HUES6 (cell line): Measurements from ENCODE around the gene OR7D4.
"Not testable (repeated sequence)": the region's sequence is repeated elsewhere in the genome, so short reads cannot be mapped to it uniquely, and the experiment has no call there.

ENCODE experiments used
- H3K27ac ChIP-seq: 2 replicates; pipeline ENCODE4 v1.7.0; 2013; ENCODE audit warnings: low read depth, mild to moderate bottlenecking, low read length, inconsistent platforms
- H3K27me3 ChIP-seq: 2 replicates; pipeline ENCODE4 v1.6.1; 2013; ENCODE audit warnings: low read length; ENCODE audit not compliant: control insufficient read depth, insufficient read depth
- H3K36me3 ChIP-seq: 2 replicates; pipeline ENCODE4 v1.6.1; 2013; ENCODE audit warnings: low read length; ENCODE audit not compliant: control insufficient read depth, insufficient read depth
- H3K4me1 ChIP-seq: 2 replicates; pipeline ENCODE4 v1.6.1; 2013; ENCODE audit warnings: low read length; ENCODE audit not compliant: control insufficient read depth, insufficient read depth
- H3K4me3 ChIP-seq: 2 replicates; pipeline ENCODE4 v1.5.1; 2013; ENCODE audit warnings: low read depth, low read length
- H3K9ac ChIP-seq: one replicate; pipeline ENCODE4 v1.6.1; 2013; ENCODE audit warnings: mild to moderate bottlenecking, low read length
- H3K9me3 ChIP-seq: 2 replicates; pipeline ENCODE4 v1.6.1; 2013; ENCODE audit warnings: low read depth, low read length; ENCODE audit not compliant: control insufficient read depth, insufficient read depth

The OR7D4 gene

GRCh38 chr19:9219489-9219888, at the start of gene OR7D4:
Gene OR7D4, minus strand, starts transcription at chr19:9219589. Its CDS starts 4,752 bp downstream, at chr19:9214837.
- H3K27ac ChIP-seq, result no peak within 1 kb of the TSS
- peaks cover 38% of the 10 kb centered on the region; the same call in 1 of the 2 replicates for H3K9me3 ChIP-seq
- no peaks in the 10 kb centered on the region for H3K4me1 ChIP-seq
- H3K36me3 ChIP-seq, result no peaks in the 10 kb centered on the region
- H3K9ac ChIP-seq, result no peak within 1 kb of the TSS
- no peaks in the 10 kb centered on the region for H3K27me3 ChIP-seq
- H3K4me3 ChIP-seq, result no peak within 1 kb of the TSS

- H3K9me3 ChIP-seq, result peaks cover 47% of the 10 kb centered on the region; the same call in 1 of the 2 replicates
- no peaks in the 10 kb centered on the region for H3K4me1 ChIP-seq
- no peak overlapping the region for H3K4me3 ChIP-seq
- peaks cover 4% of the 10 kb centered on the region; the same call in 1 of the 2 replicates for H3K27me3 ChIP-seq
- no peaks in the 10 kb centered on the region for H3K36me3 ChIP-seq
- H3K27ac ChIP-seq, result no peak overlapping the region
- no peak overlapping the region for H3K9ac ChIP-seq
These were observed 31.8 kb upstream of the OR7D4 start for GRCh38 chr19:9251236-9251635.

GRCh38 chr19:9250630-9251029, 31.2 kb upstream of the OR7D4 start, which contains the start of gene OR7E24:
Gene OR7E24, plus strand, starts transcription at chr19:9250930. Its CDS starts 114 bp downstream, at chr19:9251044.
- no peaks in the 10 kb centered on the region for H3K4me1 ChIP-seq
- no peak within 1 kb of the TSS for H3K4me3 ChIP-seq
- H3K27ac ChIP-seq, result no peak within 1 kb of the TSS
- H3K9me3 ChIP-seq, result peaks cover 41% of the 10 kb centered on the region; the same call in 1 of the 2 replicates
- H3K9ac ChIP-seq, result no peak within 1 kb of the TSS
- peaks cover 4% of the 10 kb centered on the region; the same call in 1 of the 2 replicates for H3K27me3 ChIP-seq
- no peaks in the 10 kb centered on the region for H3K36me3 ChIP-seq

GRCh38 chr19:9205501-9206113, 13.8 kb downstream of the OR7D4 start:
- H3K9me3 ChIP-seq, result peaks cover 8% of the 10 kb centered on the region; the same call in 1 of the 2 replicates
- H3K36me3 ChIP-seq, result no peaks in the 10 kb centered on the region
- no peak overlapping the region for H3K27ac ChIP-seq
- H3K9ac ChIP-seq, result no peak overlapping the region
- H3K4me1 ChIP-seq, result no peaks in the 10 kb centered on the region
- H3K27me3 ChIP-seq, result peaks cover 6% of the 10 kb centered on the region; the same call in 1 of the 2 replicates
- no peak overlapping the region for H3K4me3 ChIP-seq

GRCh38 chr19:9198044-9198443, 21.3 kb downstream of the OR7D4 start:
- H3K27ac ChIP-seq, H3K27me3 ChIP-seq, H3K4me1 ChIP-seq, H3K36me3 ChIP-seq, H3K9ac ChIP-seq, H3K4me3 ChIP-seq: not testable (repeated sequence)
- H3K9me3 ChIP-seq, result peaks cover 22% of the 10 kb centered on the region; the same call in 1 of the 2 replicates

GRCh38 chr19:9189535-9189934, 29.9 kb downstream of the OR7D4 start:
- Histone ChIP-seq H3K4me1 (peaks cover 11% of the 10 kb centered on the region; the same call in 1 of the 2 replicates), H3K27ac (peak overlapping the region; percentile 74; the same call in 1 of the 2 replicates), H3K9me3 (peaks cover 49% of the 10 kb centered on the region), H3K4me3 (no peak overlapping the region; the same call in 1 of the 2 replicates), H3K36me3 (no peaks in the 10 kb centered on the region), H3K27me3 (no peaks in the 10 kb centered on the region), H3K9ac (peak overlapping the region; percentile 66)

- no peaks in the 10 kb centered on the region for H3K27me3 ChIP-seq
- peaks cover 11% of the 10 kb centered on the region; the same call in 1 of the 2 replicates for H3K4me1 ChIP-seq
- peaks cover 43% of the 10 kb centered on the region for H3K9me3 ChIP-seq
- H3K9ac ChIP-seq, result no peak overlapping the region
- H3K36me3 ChIP-seq, result no peaks in the 10 kb centered on the region
- no peak overlapping the region for H3K27ac ChIP-seq
- no peak overlapping the region for H3K4me3 ChIP-seq
These were observed 32.2 kb downstream of the OR7D4 start for GRCh38 chr19:9187191-9187590.

- Histone ChIP-seq H3K9me3 (peaks cover 29% of the 10 kb centered on the region), H3K27me3 (no peaks in the 10 kb centered on the region; the same call in 1 of the 2 replicates), H3K9ac (no peak overlapping the region), H3K27ac (no peak overlapping the region), H3K36me3 (no peaks in the 10 kb centered on the region), H3K4me1 (no peaks in the 10 kb centered on the region), H3K4me3 (no peak overlapping the region)
These were observed 36.4 kb downstream of the OR7D4 start for GRCh38 chr19:9183000-9183399.

GRCh38 chr19:9178901-9179300, 40.5 kb downstream of the OR7D4 start, which contains the start of gene OR7D2:
Gene OR7D2, plus strand, starts transcription at chr19:9178979. Its CDS starts 6,803 bp downstream, at chr19:9185782.
- peaks cover 15% of the 10 kb centered on the region; the same call in 1 of the 2 replicates for H3K9me3 ChIP-seq
- no peak within 1 kb of the TSS for H3K27ac ChIP-seq
- no peaks in the 10 kb centered on the region; the same call in 1 of the 2 replicates for H3K27me3 ChIP-seq
- H3K4me3 ChIP-seq, result no peak within 1 kb of the TSS
- no peaks in the 10 kb centered on the region for H3K4me1 ChIP-seq
- no peaks in the 10 kb centered on the region for H3K36me3 ChIP-seq
- no peak within 1 kb of the TSS for H3K9ac ChIP-seq

GRCh38 chr19:9175326-9175725, 44.1 kb downstream of the OR7D4 start:
- Histone ChIP-seq H3K9me3 (peaks cover 15% of the 10 kb centered on the region; the same call in 1 of the 2 replicates), H3K27ac (no peak overlapping the region), H3K4me1 (no peaks in the 10 kb centered on the region), H3K4me3 (no peak overlapping the region), H3K9ac (no peak overlapping the region), H3K27me3 (no peaks in the 10 kb centered on the region; the same call in 1 of the 2 replicates), H3K36me3 (no peaks in the 10 kb centered on the region)

- Histone ChIP-seq H3K36me3 (no peaks in the 10 kb centered on the region), H3K27me3 (no peaks in the 10 kb centered on the region), H3K27ac (no peak overlapping the region), H3K4me3 (no peak overlapping the region), H3K9ac (no peak overlapping the region), H3K4me1 (no peaks in the 10 kb centered on the region), H3K9me3 (peaks cover 11% of the 10 kb centered on the region; the same call in 1 of the 2 replicates)
These were observed 47.9 kb downstream of the OR7D4 start for GRCh38 chr19:9171393-9171991.
